ENCODE measurements around the gene NMB. TPM values are rescaled to one million over a fixed set of nuclear protein-coding genes. Genes with fewer than 3 reads are reported as not detected.

NMB gene
- polyA plus RNA-seq, 12 donors = 0.67 to 1.5 (median 1.2) TPM; not detected in 2

DNA sequence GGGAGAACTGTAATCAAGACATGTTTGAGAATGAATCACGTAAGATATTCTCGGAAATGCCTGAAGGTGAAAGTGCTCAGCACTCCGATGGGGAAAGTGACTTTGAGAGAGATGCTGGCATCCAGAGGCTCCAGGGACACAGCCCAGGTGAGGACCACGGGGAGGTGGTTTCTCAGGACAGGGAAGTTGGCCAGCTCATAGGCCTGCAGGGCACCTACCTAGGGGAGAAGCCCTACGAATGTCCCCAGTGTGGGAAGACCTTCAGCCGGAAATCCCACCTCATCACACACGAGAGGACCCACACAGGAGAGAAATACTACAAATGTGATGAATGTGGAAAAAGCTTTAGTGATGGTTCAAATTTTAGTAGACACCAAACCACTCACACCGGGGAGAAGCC, 37.4 kb downstream of the NMB start:
- DNase-seq = no peak

DNA sequence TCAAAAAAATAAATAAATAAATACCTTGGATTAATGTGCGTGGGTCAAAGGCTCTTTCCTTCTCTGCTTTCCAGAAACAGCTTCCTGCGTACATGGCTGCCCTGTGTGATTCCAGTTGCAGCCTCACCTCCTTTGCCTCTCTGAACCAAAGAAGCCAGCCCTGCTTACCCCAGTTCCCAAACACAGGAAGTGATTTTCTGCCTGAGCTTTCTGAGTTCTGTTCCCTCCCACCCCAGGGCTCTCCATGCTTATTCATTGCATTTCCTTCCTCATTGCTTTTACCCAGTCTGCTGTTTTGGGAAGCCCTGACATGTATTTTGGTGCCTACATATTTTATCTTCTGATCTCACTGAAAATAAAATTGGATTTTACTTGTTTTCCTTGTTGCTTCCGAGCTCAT, 41.8 kb downstream of the NMB start:
- no peak for DNase-seq

DNA sequence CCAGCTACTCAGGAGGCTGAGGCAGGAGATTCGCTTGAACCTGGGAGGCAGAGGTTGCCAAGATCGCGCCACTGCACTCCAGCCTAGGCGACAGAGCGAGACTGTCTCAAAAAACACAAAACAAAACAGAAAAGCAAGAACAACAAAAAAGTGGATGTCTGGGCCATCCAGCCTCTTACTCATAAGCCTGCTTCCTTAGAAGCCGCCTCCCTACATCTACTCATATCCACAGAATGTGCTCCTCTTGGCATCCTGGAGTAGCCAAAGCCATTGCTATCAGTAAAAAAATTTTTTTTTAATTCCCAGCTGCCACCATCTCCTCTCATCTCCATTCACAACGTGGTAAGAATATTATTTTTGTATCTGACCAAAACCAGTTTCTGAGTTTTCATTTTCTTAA, 46.4 kb downstream of the NMB start:
- no peak for DNase-seq

DNA sequence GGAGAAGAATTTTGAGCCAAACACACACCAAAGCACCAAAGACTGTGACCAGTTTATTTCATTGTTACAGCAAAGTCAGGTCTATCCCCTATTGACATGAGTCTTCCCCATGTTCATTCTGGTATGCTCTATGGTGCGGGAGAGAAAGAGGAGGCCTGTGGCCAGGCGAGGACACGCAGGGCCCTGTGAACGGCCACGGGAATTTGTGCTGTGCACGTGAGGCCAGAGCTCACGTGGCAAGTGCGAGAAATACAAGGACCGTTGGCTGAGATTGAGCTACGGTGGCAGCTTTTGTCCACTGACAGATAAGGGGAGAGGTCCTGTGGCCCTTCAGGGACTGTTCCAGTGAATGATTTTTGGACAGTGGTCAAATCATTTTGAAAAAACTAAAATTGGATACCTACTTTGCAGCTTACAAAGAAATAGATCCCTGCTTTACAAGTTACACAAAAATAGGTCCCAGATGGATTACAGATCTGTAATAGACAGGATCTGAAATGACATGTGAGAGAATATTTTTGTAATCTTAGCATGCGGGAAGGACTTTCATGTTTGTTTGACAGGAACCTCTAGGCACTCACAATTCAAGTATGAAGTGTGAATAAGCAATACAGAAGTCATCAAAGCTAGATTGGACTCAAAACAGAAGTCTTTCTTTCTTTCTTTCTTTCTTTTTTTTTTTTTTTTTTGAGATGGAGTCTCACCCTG, 48.0 kb downstream of the NMB start:
- no peak for DNase-seq

DNA sequence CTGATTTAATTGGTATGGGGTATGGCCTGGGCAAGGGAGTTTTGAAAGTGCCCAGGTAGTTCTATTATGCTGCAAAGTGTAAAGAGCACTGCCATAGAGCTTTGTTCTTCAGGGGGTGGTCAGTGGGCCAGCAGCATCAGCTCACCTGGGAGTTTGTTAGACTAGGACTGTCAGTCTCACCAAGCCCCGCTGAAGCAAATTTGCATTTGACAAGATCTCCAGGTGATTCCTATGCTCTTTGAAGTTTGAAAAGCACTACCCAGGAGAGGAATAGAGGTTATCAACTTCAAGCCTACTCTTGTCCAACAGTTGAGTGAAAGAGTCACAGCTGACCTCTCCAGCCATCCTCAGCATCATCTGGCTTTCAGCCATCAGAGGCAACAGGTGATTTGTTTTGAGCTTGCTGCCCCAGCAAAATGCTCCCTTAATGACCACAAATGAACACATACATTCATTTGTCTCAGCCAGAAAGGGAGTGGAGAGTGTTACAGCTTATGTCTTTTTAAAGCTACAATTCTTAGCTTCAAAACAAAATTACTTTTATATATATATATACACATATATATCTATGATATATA, 49.2 kb downstream of the NMB start:
- DNase-seq = no peak

DNA sequence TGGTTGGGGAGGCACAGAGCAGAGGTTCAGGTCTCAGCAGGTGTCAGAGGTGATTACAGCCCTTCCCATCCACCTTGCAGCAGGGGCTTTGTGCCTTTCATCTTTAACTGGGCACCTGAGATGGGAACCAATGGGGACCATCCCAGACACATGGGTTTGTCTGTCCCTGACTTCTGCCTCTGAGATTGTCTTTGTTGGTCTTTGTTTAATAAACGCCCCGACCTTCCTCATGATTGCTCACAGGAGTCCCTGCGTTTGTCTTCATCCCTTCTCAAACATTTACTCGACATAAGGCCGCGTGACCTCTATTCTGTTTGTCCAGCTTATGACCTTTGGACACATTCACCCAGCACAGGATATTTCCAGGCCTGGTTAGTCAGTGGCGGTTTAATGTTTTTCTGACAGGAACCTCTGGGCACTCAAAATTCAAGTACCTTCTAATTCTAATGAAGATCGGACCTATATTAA, 51.3 kb downstream of the NMB start:
- no peak for DNase-seq

DNA sequence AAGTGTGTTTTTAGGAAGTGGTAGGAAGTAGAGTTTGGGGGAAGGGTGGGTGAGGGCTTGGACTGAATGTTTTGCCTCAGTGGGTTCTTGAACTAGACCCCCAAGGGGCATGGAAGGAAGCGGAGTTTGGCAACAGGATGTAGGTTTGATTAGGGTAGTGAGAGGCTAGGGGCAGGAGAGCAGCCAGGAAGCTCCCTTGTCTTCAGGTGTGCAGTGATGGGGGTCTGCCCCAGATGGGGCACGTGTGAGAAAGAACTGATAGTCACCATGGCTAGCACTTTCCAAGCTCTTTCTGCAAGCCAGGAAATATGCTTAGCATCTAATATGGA, 52.5 kb downstream of the NMB start:
- DNase-seq = no peak

Other genes starting within 250 kb of the NMB start
- gene ZSCAN2, start 57.2 kb downstream of the NMB start, polyA plus RNA-seq (ENCODE audit: insufficient read length in 12 of 12) = 10 to 100 TPM in 10 of 12 donors, not detected in 2; 10.5 to 15.0 (median 11.9) TPM
- 10 to 100 TPM in 11 of 12 donors, not detected in 1; 14.2 to 29.9 (median 17.5) TPM for gene WDR73, start 3.9 kb downstream of the NMB start, polyA plus RNA-seq (ENCODE audit: insufficient read length in 12 of 12)
- gene SEC11A, start 57.9 kb upstream of the NMB start, polyA plus RNA-seq (ENCODE audit: insufficient read length in 12 of 12) = 100 to 1,000 TPM in 11 of 12 donors, not detected in 1; 179 to 366 (median 321) TPM
- 10 to 100 TPM in 11 of 12 donors, not detected in 1; 19.5 to 29.1 (median 21.5) TPM for gene ZNF592, start 90.4 kb upstream of the NMB start, polyA plus RNA-seq (ENCODE audit: insufficient read length in 12 of 12)
- gene ALPK3, start 159.2 kb upstream of the NMB start, polyA plus RNA-seq (ENCODE audit: insufficient read length in 12 of 12) = 10 to 100 TPM in 11 of 12 donors, not detected in 1; 27.2 to 99.9 (median 78.0) TPM
- gene SLC28A1, start 226.5 kb upstream of the NMB start, polyA plus RNA-seq (ENCODE audit: insufficient read length in 12 of 12) = under 1 TPM in 10 of 12 donors, not detected in 2; 0.12 to 0.57 (median 0.24) TPM

Data from muscle of arm (tissue), 12 donors.